ENCODE data around the gene DDR1.
"Not testable (repeated sequence)": the region's sequence is repeated elsewhere in the genome, so short reads cannot be mapped to it uniquely, and the experiment has no call there.

Gene DDR1

DNA sequence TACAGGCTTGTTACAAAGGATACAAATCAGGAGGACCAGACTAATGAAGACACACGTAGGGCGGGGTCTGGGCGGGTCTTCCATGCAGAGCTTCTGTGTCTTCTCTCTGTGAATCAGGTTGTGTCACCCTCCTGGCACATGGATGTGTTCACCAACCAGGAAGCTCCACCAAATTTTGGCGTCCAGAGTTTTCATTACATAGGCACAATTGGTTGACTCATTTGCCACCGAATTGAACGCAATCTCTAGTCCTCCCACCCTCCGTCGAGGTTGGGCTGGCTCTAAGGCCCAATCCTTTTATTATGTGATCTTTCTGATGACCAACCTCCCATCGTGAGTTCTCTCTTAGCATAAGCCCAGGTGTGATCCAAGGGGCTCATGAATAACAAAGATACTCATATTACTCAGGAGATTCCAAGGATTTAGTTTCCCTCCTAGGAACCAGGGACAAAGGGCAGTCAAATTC, 36.3 kb upstream of the DDR1 start:
- Histone ChIP-seq H3K9ac (ENCODE audit: low read length) (no peak overlapping the region), H3K4me1 (ENCODE audit: low read length) (no peaks in the 10 kb centered on the region), H3K4me2 (ENCODE audit: low read length) (no peak overlapping the region)

DNA sequence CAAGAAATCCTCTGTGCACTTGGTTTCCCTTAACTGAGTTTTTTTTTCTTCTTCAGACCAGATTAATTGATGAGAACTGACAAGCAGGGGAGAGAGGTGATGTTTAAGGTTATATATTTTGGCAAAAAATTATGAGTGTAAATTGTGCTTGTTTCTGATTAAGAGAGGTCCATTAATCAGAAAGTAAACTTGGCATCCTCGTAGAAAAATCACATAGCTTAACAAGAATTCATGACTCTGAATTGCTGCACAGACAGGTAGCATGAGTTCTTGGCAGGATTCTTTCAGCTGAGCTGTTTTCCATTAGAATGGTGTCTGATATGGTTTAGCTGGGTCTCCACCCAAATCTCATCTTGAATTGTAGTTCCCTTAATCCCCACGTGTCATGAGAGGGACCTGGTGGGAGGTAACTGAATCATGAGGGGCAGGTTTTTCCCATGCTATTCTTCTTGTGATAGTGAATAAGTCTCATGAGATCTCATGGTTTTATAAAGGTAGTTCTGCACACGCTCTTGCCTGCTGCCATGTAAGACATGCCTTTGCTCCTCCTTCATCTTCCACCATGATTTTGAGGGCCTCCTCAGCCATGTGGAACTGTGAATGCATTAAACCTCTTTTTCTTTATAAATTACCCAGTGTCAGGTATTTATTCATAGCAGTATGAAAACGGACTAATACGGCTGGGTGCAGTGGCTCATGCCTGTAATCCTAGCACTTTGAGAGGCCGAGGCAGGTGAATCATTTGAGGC, 34.2 kb upstream of the DDR1 start:
- no peak for TF ChIP-seq EZH2phosphoT487 (IDR thresholded peaks at IDR 0.05; ENCODE audit: low read depth)
- TF ChIP-seq, protein P1, sequence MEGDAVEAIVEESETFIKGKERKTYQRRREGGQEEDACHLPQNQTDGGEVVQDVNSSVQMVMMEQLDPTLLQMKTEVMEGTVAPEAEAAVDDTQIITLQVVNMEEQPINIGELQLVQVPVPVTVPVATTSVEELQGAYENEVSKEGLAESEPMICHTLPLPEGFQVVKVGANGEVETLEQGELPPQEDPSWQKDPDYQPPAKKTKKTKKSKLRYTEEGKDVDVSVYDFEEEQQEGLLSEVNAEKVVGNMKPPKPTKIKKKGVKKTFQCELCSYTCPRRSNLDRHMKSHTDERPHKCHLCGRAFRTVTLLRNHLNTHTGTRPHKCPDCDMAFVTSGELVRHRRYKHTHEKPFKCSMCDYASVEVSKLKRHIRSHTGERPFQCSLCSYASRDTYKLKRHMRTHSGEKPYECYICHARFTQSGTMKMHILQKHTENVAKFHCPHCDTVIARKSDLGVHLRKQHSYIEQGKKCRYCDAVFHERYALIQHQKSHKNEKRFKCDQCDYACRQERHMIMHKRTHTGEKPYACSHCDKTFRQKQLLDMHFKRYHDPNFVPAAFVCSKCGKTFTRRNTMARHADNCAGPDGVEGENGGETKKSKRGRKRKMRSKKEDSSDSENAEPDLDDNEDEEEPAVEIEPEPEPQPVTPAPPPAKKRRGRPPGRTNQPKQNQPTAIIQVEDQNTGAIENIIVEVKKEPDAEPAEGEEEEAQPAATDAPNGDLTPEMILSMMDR (IDR thresholded peaks at IDR 0.05; ENCODE audit: low read depth, low read length) = no peak
- H2AFZ ChIP-seq (ENCODE audit: low read depth, low read length) = no peak overlapping the region
- H3K79me2 ChIP-seq (ENCODE audit: low read length) = no peaks in the 10 kb centered on the region
- no peaks in the 10 kb centered on the region for H3K9me3 ChIP-seq (ENCODE audit: insufficient read depth, low read length)
- no peak overlapping the region for H3K27ac ChIP-seq (ENCODE audit: low read length)
- no peaks in the 10 kb centered on the region for H4K20me1 ChIP-seq (ENCODE audit: insufficient read depth, low read length)
- no peak overlapping the region for H3K9ac ChIP-seq (ENCODE audit: low read length)
- H3K4me1 ChIP-seq (ENCODE audit: low read length) = no peaks in the 10 kb centered on the region
- H3K36me3 ChIP-seq (replicated peaks; ENCODE audit: low read depth, low read length) = no peaks in the 10 kb centered on the region
- H3K4me2 ChIP-seq (ENCODE audit: low read length) = no peak overlapping the region
- H3K27me3 ChIP-seq (ENCODE audit: low read depth, low read length) = 0 out of 2 replicates have a peak, but pooled peaks cover 4% of the 10 kb centered on the region
- H3K4me3 ChIP-seq (ENCODE audit: low read length) = no peak overlapping the region

More for the DNA sequence above, 36.3 kb upstream of the DDR1 start:
- Histone ChIP-seq H3K36me3 (replicated peaks; ENCODE audit: low read depth, low read length) (no peaks in the 10 kb centered on the region), H3K9me3 (ENCODE audit: insufficient read depth, low read length) (no peaks in the 10 kb centered on the region), H2AFZ (ENCODE audit: low read depth, low read length) (no peak overlapping the region), H4K20me1 (ENCODE audit: insufficient read depth, low read length) (no peaks in the 10 kb centered on the region), H3K27me3 (ENCODE audit: low read depth, low read length) (peaks cover 4% of the 10 kb centered on the region; the same call in 1 of the 2 replicates), H3K4me3 (ENCODE audit: low read length) (no peak overlapping the region), H3K79me2 (ENCODE audit: low read length) (no peaks in the 10 kb centered on the region), H3K27ac (ENCODE audit: low read length) (no peak overlapping the region)
- TF ChIP-seq EZH2phosphoT487 (IDR thresholded peaks at IDR 0.05; ENCODE audit: low read depth) = no peak
- TF ChIP-seq, protein P1 (IDR thresholded peaks at IDR 0.05; ENCODE audit: low read depth, low read length) = no peak

- H3K27me3 ChIP-seq (ENCODE audit: low read depth, low read length) = peaks cover 10% of the 10 kb centered on the region; the same call in 1 of the 2 replicates
- H4K20me1 ChIP-seq (ENCODE audit: insufficient read depth, low read length); H3K4me2 ChIP-seq (ENCODE audit: low read length): not testable (repeated sequence)
Observed at GRCh38 chr6:30852459-30852858, 31.9 kb upstream of the DDR1 start.

GRCh38 chr6:30854285-30855040, 29.9 kb upstream of the DDR1 start:
- Histone ChIP-seq H4K20me1 (ENCODE audit: insufficient read depth, low read length) (no peaks in the 10 kb centered on the region), H3K79me2 (ENCODE audit: low read length) (no peaks in the 10 kb centered on the region), H3K4me2 (ENCODE audit: low read length) (no peak overlapping the region), H3K27me3 (ENCODE audit: low read depth, low read length) (peaks cover 10% of the 10 kb centered on the region; the same call in 1 of the 2 replicates), H3K4me3 (ENCODE audit: low read length) (no peak overlapping the region), H3K9me3 (ENCODE audit: insufficient read depth, low read length) (no peaks in the 10 kb centered on the region), H3K36me3 (replicated peaks; ENCODE audit: low read depth, low read length) (no peaks in the 10 kb centered on the region), H2AFZ (ENCODE audit: low read depth, low read length) (no peak overlapping the region), H3K4me1 (ENCODE audit: low read length) (no peaks in the 10 kb centered on the region), H3K27ac (ENCODE audit: low read length) (no peak overlapping the region), H3K9ac (ENCODE audit: low read length) (no peak overlapping the region)
- TF ChIP-seq, protein P1 (IDR thresholded peaks at IDR 0.05; ENCODE audit: low read depth, low read length) = no peak
- no peak for TF ChIP-seq EZH2phosphoT487 (IDR thresholded peaks at IDR 0.05; ENCODE audit: low read depth)

More at GRCh38 chr6:30852459-30852858, 31.9 kb upstream of the DDR1 start:
- H3K9me3 ChIP-seq (ENCODE audit: insufficient read depth, low read length); H3K4me1 ChIP-seq (ENCODE audit: low read length); H3K36me3 ChIP-seq (replicated peaks; ENCODE audit: low read depth, low read length); H3K27ac ChIP-seq (ENCODE audit: low read length); H3K4me3 ChIP-seq (ENCODE audit: low read length); H3K9ac ChIP-seq (ENCODE audit: low read length); H2AFZ ChIP-seq (ENCODE audit: low read depth, low read length); H3K79me2 ChIP-seq (ENCODE audit: low read length): not testable (repeated sequence)

Data from OCI-LY3 (cell line).